CD4-positive, alpha-beta T cell (primary cell): ENCODE measurements around the gene RBP4. TPM values are rescaled to one million over a fixed set of nuclear protein-coding genes. Genes with fewer than 3 reads are reported as not detected.

Experiments used
- ATAC-seq: fragments of 200-7000 bp; cut with Tn5 transposase; one replicate; pipeline ENCODE4 v1.10.0; 2022; ENCODE audit warnings: mild to moderate bottlenecking; ENCODE audit not compliant: poor library complexity
- CTCF ChIA-PET: fragments of 350-600 bp; sonication (Branson Sonifier 250); formaldehyde crosslinking; loops from one replicate; lab custom pipeline; 2021; ENCODE audit warnings: antibody characterized with exemption, inconsistent platforms; lab: Charles Lee
- POLR2A ChIA-PET: fragments of 350-600 bp; sonication (Branson Sonifier 250); formaldehyde crosslinking; loops from one replicate; lab custom pipeline; 2021; ENCODE audit warnings: antibody characterized with exemption, inconsistent platforms; lab: Charles Lee
- DNase-seq, 14 experiments: peaks; one replicate each; pipeline ENCODE4 v3.0.0-alpha.2; 2013 to 2020; ENCODE audit warnings: mixed read lengths in 2 of 14
- H3K27ac ChIP-seq, 2 donors: one replicate each; pipeline versions ENCODE4 v1.5.1 to v1.7.0; 2013; ENCODE audit warnings: low read length in 2 of 2, low read depth in 1 of 2, mild to moderate bottlenecking in 1 of 2
- H3K27me3 ChIP-seq, 2 experiments: 1 replicate in 1 of 2; 2 replicates in 1 of 2; pipeline versions ENCODE4 v1.6.1 to v1.7.0; 2013; ENCODE audit warnings: low read length in 2 of 2, control low read depth in 1 of 2, mild to moderate bottlenecking in 1 of 2, moderate library complexity in 1 of 2; ENCODE audit not compliant: insufficient read depth in 2 of 2, control insufficient read depth in 1 of 2
- H3K36me3 ChIP-seq: one replicate; pipeline ENCODE4 v1.6.1; 2013; ENCODE audit warnings: low read length, control low read depth; ENCODE audit not compliant: insufficient read depth
- H3K4me1 ChIP-seq: one replicate; pipeline ENCODE4 v1.6.1; 2013; ENCODE audit warnings: low read length, control low read depth; ENCODE audit not compliant: insufficient read depth
- H3K4me3 ChIP-seq: one replicate; pipeline ENCODE4 v1.5.1; 2013; ENCODE audit warnings: mild to moderate bottlenecking, low read length, moderate library complexity
- H3K9me3 ChIP-seq, 2 experiments: 1 replicate in 1 of 2; 2 replicates in 1 of 2; pipeline versions ENCODE4 v1.6.1 to v1.7.0; 2013; ENCODE audit warnings: low read length in 2 of 2, mild to moderate bottlenecking in 2 of 2, control low read depth in 1 of 2, moderate library complexity in 1 of 2; ENCODE audit not compliant: control insufficient read depth in 1 of 2, insufficient read depth in 1 of 2
- H3K27ac Mint-ChIP-seq: one replicate; pipeline ENCODE4 v1.8.0; 2020; ENCODE audit warnings: mixed read lengths
- H3K27me3 Mint-ChIP-seq: one replicate; pipeline ENCODE4 v1.8.0; 2021; ENCODE audit warnings: mixed read lengths
- H3K36me3 Mint-ChIP-seq: one replicate; pipeline ENCODE4 v1.8.0; 2021; ENCODE audit warnings: low read depth, mixed read lengths
- H3K4me1 Mint-ChIP-seq: one replicate; pipeline ENCODE4 v1.8.0; 2021; ENCODE audit warnings: low read depth, mixed read lengths
- H3K4me3 Mint-ChIP-seq: one replicate; pipeline ENCODE4 v1.8.0; 2020; ENCODE audit warnings: mild to moderate bottlenecking, mixed read lengths
- H3K9me3 Mint-ChIP-seq: one replicate; pipeline ENCODE4 v1.8.0; 2020; ENCODE audit warnings: mixed read lengths
- CTCF ChIP-seq: fragments of 200-600 bp; IDR thresholded peaks from one replicate; pipeline ENCODE4 v1.8.0; 2022; ENCODE audit warnings: antibody characterized with exemption, mild to moderate bottlenecking
- intact Hi-C, 2 experiments: fragments of 100-400 bp; cut with DNase I in 1 of 2; cut with micrococcal nuclease in 1 of 2; formaldehyde crosslinking; loops; one replicate each; pipeline versions ENCODE4 v1.15.1 to v1.9.0; 2023 to 2025; cut with DNase I, micrococcal nuclease
- total RNA-seq, 174 experiments: library from RNA in 2 of 174; stranded (reverse) in 2 of 174; gene quantifications; one replicate each; pipeline ENCODE4 v1.2.3 and lab custom pipeline; 2021 to 2026

RBP4 gene
- total RNA-seq, 2 experiments from 2014 or later = not detected

DNA sequence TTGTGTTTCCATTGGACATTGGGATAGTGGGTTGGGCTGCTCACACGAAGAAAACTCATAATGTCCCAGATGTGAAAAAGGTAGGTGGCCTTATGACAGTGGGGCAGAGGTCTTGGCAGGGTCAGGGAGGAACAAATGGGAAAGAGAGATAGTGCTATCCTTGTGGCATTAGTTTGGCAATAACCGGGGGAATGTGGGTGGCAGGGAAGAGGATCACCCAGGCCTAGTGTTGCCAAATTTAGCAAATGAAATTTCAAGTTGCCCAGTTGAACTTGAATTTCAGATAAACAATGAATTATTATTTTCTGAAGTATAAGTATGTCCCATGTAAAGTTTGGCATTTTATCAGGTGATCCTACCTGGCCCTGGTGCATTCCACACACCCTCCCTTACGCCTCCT lies 12.1 kb upstream of the RBP4 start:
- intact Hi-C loops = loop anchor here in 1 of 2 experiments (5.0 kb wide), 1 partner anchor 969 kb away; no protein-coding TSS in a partner anchor
- peaks cover 37% of the 10 kb centered on the region for H3K27me3 Mint-ChIP-seq

GRCh38 chr10:93612311-93612710 lies 11.3 kb upstream of the RBP4 start, which contains the start of gene PDE6C:
Gene PDE6C, plus strand, starts transcription at chr10:93612537. Its CDS starts 189 bp downstream, at chr10:93612726.
- H3K27me3 ChIP-seq = peaks cover 4 to 5% of the 10 kb centered on the region in 2 experiments
- DNase-seq (no peak), ATAC-seq (no peak)
- H3K36me3 ChIP-seq = no peaks in the 10 kb centered on the region
- H3K36me3 Mint-ChIP-seq = no peaks in the 10 kb centered on the region
- H3K9me3 Mint-ChIP-seq = peaks cover 2% of the 10 kb centered on the region
- H3K4me3 Mint-ChIP-seq = no peak within 1 kb of the TSS
- ChIA-PET POLR2A (no interaction called here), CTCF (no interaction called here)
- no peak within 1 kb of the TSS for H3K27ac Mint-ChIP-seq
- H3K4me3 ChIP-seq = no peak within 1 kb of the TSS
- TF ChIP-seq CTCF = no peak
- H3K9me3 ChIP-seq = peaks cover 3 to 6% of the 10 kb centered on the region in 2 experiments
- no peaks in the 10 kb centered on the region for H3K4me1 Mint-ChIP-seq
- intact Hi-C loops = loop anchor here in 1 of 2 experiments (5.0 kb wide), 1 partner anchor 970 kb away; no protein-coding TSS in a partner anchor
- H3K27me3 Mint-ChIP-seq = peaks cover 37% of the 10 kb centered on the region
- H3K4me1 ChIP-seq = no peaks in the 10 kb centered on the region
- no peak within 1 kb of the TSS for H3K27ac ChIP-seq

More for the DNA sequence above, 12.1 kb upstream of the RBP4 start:
- POLR2A ChIA-PET = no interaction called here
- H3K36me3 ChIP-seq = no peaks in the 10 kb centered on the region
- no peak for TF ChIP-seq CTCF
- DNase-seq (no peak), ATAC-seq (no peak)
- no peaks in the 10 kb centered on the region for H3K4me1 ChIP-seq
- Mint-ChIP-seq H3K4me1 (no peaks in the 10 kb centered on the region), H3K9me3 (peaks cover 2% of the 10 kb centered on the region), H3K36me3 (no peaks in the 10 kb centered on the region), H3K27ac (no peak overlapping the region), H3K4me3 (no peak overlapping the region)
- no peak overlapping the region for H3K27ac ChIP-seq
- peaks cover 0 to under 1% of the 10 kb centered on the region in 2 experiments for H3K9me3 ChIP-seq
- H3K4me3 ChIP-seq = no peak overlapping the region
- CTCF ChIA-PET = no interaction called here
- H3K27me3 ChIP-seq = peaks cover 3 to 5% of the 10 kb centered on the region in 2 experiments

GRCh38 chr10:93608421-93608820 lies 7.4 kb upstream of the RBP4 start:
- POLR2A ChIA-PET = no interaction called here
- Histone ChIP-seq H3K4me1 (no peaks in the 10 kb centered on the region), H3K4me3 (no peak overlapping the region), H3K36me3 (no peaks in the 10 kb centered on the region), H3K27me3 (peaks cover 7 to 22% of the 10 kb centered on the region in 2 experiments), H3K27ac (no peak overlapping the region), H3K9me3 (peaks cover 3 to 7% of the 10 kb centered on the region in 2 experiments)
- H3K27me3 Mint-ChIP-seq = peaks cover 57% of the 10 kb centered on the region
- H3K9me3 Mint-ChIP-seq = peaks cover 2% of the 10 kb centered on the region
- H3K27ac Mint-ChIP-seq = no peak overlapping the region
- H3K4me3 Mint-ChIP-seq = no peak overlapping the region
- no peak for TF ChIP-seq CTCF
- DNase-seq (no peak), ATAC-seq (no peak)
- intact Hi-C loops = no loop called here
- H3K4me1 Mint-ChIP-seq = no peaks in the 10 kb centered on the region
- H3K36me3 Mint-ChIP-seq = no peaks in the 10 kb centered on the region
- CTCF ChIA-PET = no interaction called here
